NB4 (cell line): ENCODE measurements around the gene SEMA4C.

Experiments used
- CTCF ChIP-seq: IDR thresholded peaks from one replicate; pipeline ENCODE4 v1.5.1; 2012; ENCODE audit warnings: low read depth, low read length
- MAX ChIP-seq: IDR thresholded peaks from 2 replicates; pipeline ENCODE4 v1.6.1; 2011; ENCODE audit warnings: low read depth, low read length
- MYC ChIP-seq: IDR thresholded peaks from 2 replicates; pipeline ENCODE4 v1.6.1; 2011; ENCODE audit warnings: low read depth, low read length
- POLR2A ChIP-seq: IDR thresholded peaks from 2 replicates; pipeline ENCODE4 v1.6.1; 2011; ENCODE audit warnings: mild to moderate bottlenecking; ENCODE audit not compliant: insufficient read length; ENCODE audit errors: extremely low read depth

- no peak for TF ChIP-seq CTCF
- TF ChIP-seq POLR2A = no peak
- no peak for TF ChIP-seq MAX
- no peak for TF ChIP-seq MYC
Measured at GRCh38 chr2:96869822-96870625, at the start of gene SEMA4C.
